SK-N-SH (cell line): Measurements from ENCODE around the gene SMG1. TPM values are rescaled to one million over a fixed set of nuclear protein-coding genes. Genes with fewer than 3 reads are reported as not detected.
"Not testable (repeated sequence)": the region's sequence is repeated elsewhere in the genome, so short reads cannot be mapped to it uniquely, and the experiment has no call there.

Experiments used
- CTCF ChIA-PET: fragments of 300-600, 350-600 bp; formaldehyde crosslinking; extraction: SDS; loops from one replicate; lab custom pipeline; 2021; lab: Yijun Ruan, JAX
- POLR2A ChIA-PET: fragments of 350-600 bp; sonication (Branson Sonifier 250); formaldehyde crosslinking; extraction: SDS; loops from one replicate; lab custom pipeline; 2020; ENCODE audit warnings: antibody characterized with exemption, inconsistent platforms; lab: Yijun Ruan, JAX
- DNase-seq: peaks from one replicate; pipeline ENCODE4 v3.0.0; 2012
- H2AFZ ChIP-seq: fragments of 200-600 bp; sonication (generic); 2 replicates; pipeline ENCODE4 v1.8.1; 2016; ENCODE audit warnings: antibody characterized with exemption, mild to moderate bottlenecking, low read depth
- H3F3A ChIP-seq: fragments of 200-600 bp; sonication (generic); replicated peaks from 2 replicates; pipeline ENCODE3; 2016; ENCODE audit warnings: antibody characterized with exemption, mild to moderate bottlenecking; ENCODE audit not compliant: insufficient read depth
- H3K27ac ChIP-seq, 2 experiments: fragments of 200-500 bp in 1 of 2; fragments of 200-600 bp in 1 of 2; sonication (Bioruptor generic) in 1 of 2; sonication (generic), shearing (Covaris generic) in 1 of 2; 2 replicates each; pipeline versions ENCODE4 v1.5.1 to v1.6.1; 2014 to 2016; ENCODE audit warnings: low read depth in 2 of 2, inconsistent platforms in 1 of 2, low read length in 1 of 2, mild to moderate bottlenecking in 1 of 2, mixed read lengths in 1 of 2
- H3K27me3 ChIP-seq: fragments of 200-600 bp; sonication (generic), shearing (Covaris generic); 2 replicates; pipeline ENCODE4 v1.6.1; 2016; ENCODE audit warnings: mixed run types; ENCODE audit not compliant: insufficient read depth
- H3K36me3 ChIP-seq, 2 experiments: fragments of 200-500 bp in 1 of 2; fragments of 200-600 bp in 1 of 2; sonication (Bioruptor generic) in 1 of 2; sonication (generic) in 1 of 2; replicated peaks in 1 of 2; 2 replicates each; pipeline versions ENCODE3 to v1.5.1; 2014 to 2016; ENCODE audit warnings: low read length in 1 of 2, mild to moderate bottlenecking in 1 of 2; ENCODE audit not compliant: insufficient read depth in 2 of 2, control insufficient read depth in 1 of 2
- H3K4me1 ChIP-seq, 2 experiments: fragments of 200-500 bp in 1 of 2; fragments of 200-600 bp in 1 of 2; sonication (Bioruptor generic) in 1 of 2; sonication (generic), shearing (Covaris generic) in 1 of 2; 2 replicates each; pipeline versions ENCODE4 v1.5.1 to v1.6.1; 2014 to 2016; ENCODE audit warnings: low read depth in 1 of 2, low read length in 1 of 2, mixed run types in 1 of 2; ENCODE audit not compliant: insufficient read depth in 2 of 2, control insufficient read depth in 1 of 2
- H3K4me2 ChIP-seq: fragments of 200-600 bp; sonication (generic), shearing (Covaris generic); 2 replicates; pipeline ENCODE4 v1.6.1; 2017; ENCODE audit warnings: mixed run types
- H3K4me3 ChIP-seq, 2 experiments: fragments of 200-500 bp in 1 of 2; fragments of 200-600 bp in 1 of 2; sonication (Bioruptor generic) in 1 of 2; sonication (generic), shearing (Covaris generic) in 1 of 2; 2 replicates each; pipeline versions ENCODE4 v1.5.1 to v1.8.1; 2014 to 2016; ENCODE audit warnings: low read depth in 2 of 2, inconsistent platforms in 1 of 2, low read length in 1 of 2, mild to moderate bottlenecking in 1 of 2, mixed read lengths in 1 of 2, moderate library complexity in 1 of 2
- H3K79me2 ChIP-seq: fragments of 200-600 bp; sonication (generic); 2 replicates; pipeline ENCODE4 v1.8.1; 2017; ENCODE audit warnings: mild to moderate bottlenecking; ENCODE audit not compliant: insufficient read depth
- H3K9ac ChIP-seq: fragments of 200-600 bp; sonication (generic); 2 replicates; pipeline ENCODE4 v1.6.1; 2017; ENCODE audit warnings: mixed run types
- H3K9me2 ChIP-seq: fragments of 200-600 bp; sonication (generic); 2 replicates; pipeline ENCODE4 v1.6.1; 2017; ENCODE audit warnings: mixed run types
- H3K9me3 ChIP-seq: fragments of 200-600 bp; sonication (generic); 2 replicates; pipeline ENCODE4 v1.6.1; 2017; ENCODE audit warnings: mixed run types, mild to moderate bottlenecking, moderate library complexity
- H4K20me1 ChIP-seq: fragments of 200-600 bp; sonication (generic); 2 replicates; pipeline ENCODE4 v1.6.1; 2017; ENCODE audit warnings: mild to moderate bottlenecking, mixed run types; ENCODE audit not compliant: insufficient read depth
- WGBS: methylation state at CpG from one replicate; pipeline ENCODE4 v1.1.6; 2017; ENCODE audit warnings: low lambda C conversion rate; 5-methylcytosine and 5-hydroxymethylcytosine counted together
- polyA plus RNA-seq, 3 experiments: library from polyadenylated mRNA; depleted of rRNA; stranded (reverse); fragments of >200 nt; gene quantifications; 2 replicates each; pipeline ENCODE4 v1.2.3, GENCODE V29; 2012

The SMG1 gene
- polyA plus RNA-seq, 1 of the 3 experiments (the other 2 are of a cell fraction), result 11.2 TPM

DNA sequence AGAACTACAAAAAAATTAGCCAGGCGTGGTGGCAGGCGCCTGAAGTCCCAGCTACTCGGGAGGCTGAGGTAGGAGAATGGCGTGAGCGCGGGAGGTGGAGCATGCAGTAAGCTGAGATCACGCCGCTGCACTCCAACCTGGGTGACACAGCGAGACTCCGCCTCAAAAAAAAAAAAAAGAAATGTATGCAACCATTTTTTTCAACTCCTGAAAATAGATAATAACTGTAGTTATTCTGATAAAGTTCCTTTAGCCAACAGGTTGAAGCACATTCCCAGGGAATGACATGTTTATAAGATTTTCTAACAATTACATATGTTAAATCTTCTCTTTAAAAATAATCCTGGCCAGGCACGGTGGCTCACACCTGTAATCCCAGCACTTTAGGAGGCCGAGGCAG is 17.5 kb downstream of the SMG1 start:
- 93% methylated on average over 12 of the region's 12 CpGs for WGBS
- H3K36me3 ChIP-seq, H3K9me3 ChIP-seq, H2AFZ ChIP-seq, H3K4me3 ChIP-seq, H3F3A ChIP-seq, H3K4me1 ChIP-seq, H3K27ac ChIP-seq, H3K9ac ChIP-seq, H3K4me2 ChIP-seq, DNase-seq, H3K27me3 ChIP-seq, CTCF ChIA-PET, H3K9me2 ChIP-seq, POLR2A ChIA-PET: not testable (repeated sequence)
- H3K79me2 ChIP-seq, result peaks cover 99% of the 10 kb centered on the region
- peaks cover 81% of the 10 kb centered on the region for H4K20me1 ChIP-seq

DNA sequence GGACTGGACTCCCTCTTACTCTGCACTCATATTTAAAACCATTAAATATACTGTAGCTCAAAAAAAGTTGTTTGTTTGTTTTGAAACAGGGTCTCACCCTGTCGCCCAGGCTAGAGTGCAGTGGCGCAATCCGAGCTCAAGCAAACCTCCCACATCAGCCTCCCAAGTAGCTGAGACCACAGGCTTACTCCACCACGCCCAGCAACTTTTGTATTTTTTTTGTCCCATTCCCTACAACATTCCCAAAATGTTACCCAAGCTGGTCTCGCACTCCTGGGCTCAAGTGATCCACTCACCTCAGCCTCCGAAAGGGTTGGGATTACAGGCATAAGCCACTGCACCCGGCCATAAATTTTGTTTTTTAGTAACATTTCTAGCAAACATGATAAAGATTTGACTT is 23.4 kb downstream of the SMG1 start:
- CTCF ChIA-PET, H3K36me3 ChIP-seq, H3K4me2 ChIP-seq, POLR2A ChIA-PET, H3K4me3 ChIP-seq, H3K9me2 ChIP-seq, H3F3A ChIP-seq, H3K27ac ChIP-seq, H3K9ac ChIP-seq, H2AFZ ChIP-seq, H3K9me3 ChIP-seq, H3K27me3 ChIP-seq, DNase-seq: not testable (repeated sequence)
- H3K79me2 ChIP-seq, result peaks cover 99% of the 10 kb centered on the region
- peaks cover 0 to 15% of the 10 kb centered on the region in 2 experiments; a peak in 1 of 4 replicates for H3K4me1 ChIP-seq
- 96% methylated on average over 7 of the region's 7 CpGs for WGBS
- H4K20me1 ChIP-seq, result peaks cover 78% of the 10 kb centered on the region

DNA sequence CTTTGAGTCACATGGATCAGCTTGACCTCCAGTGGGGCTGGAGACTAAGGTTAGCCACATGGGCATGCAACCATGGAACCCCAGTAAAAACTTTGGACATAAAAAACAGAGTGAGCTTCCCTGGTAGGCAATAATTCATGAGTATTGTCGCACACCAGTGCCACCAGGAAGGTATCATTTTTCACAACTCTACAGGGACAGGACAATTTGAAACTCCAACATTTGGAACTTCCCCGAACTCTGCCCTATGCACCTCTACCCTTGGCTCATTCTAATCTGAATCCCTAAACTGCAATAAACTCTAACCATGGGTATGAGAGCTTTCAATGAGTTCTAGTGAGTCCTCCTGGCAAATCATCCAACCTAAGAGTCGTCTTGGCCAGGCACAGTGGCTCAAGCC is 24.2 kb downstream of the SMG1 start:
- H3K27ac ChIP-seq, H3K36me3 ChIP-seq, H3K4me3 ChIP-seq, POLR2A ChIA-PET, H2AFZ ChIP-seq, CTCF ChIA-PET, H3F3A ChIP-seq, DNase-seq, H3K9me3 ChIP-seq, H3K27me3 ChIP-seq, H3K9ac ChIP-seq, H3K9me2 ChIP-seq, H3K4me2 ChIP-seq: not testable (repeated sequence)
- peaks cover 99% of the 10 kb centered on the region for H3K79me2 ChIP-seq
- H4K20me1 ChIP-seq, result peaks cover 75% of the 10 kb centered on the region
- peaks cover 0 to 15% of the 10 kb centered on the region in 2 experiments; a peak in 1 of 4 replicates for H3K4me1 ChIP-seq
- WGBS, result 90% methylated on average over 3 of the region's 3 CpGs

DNA sequence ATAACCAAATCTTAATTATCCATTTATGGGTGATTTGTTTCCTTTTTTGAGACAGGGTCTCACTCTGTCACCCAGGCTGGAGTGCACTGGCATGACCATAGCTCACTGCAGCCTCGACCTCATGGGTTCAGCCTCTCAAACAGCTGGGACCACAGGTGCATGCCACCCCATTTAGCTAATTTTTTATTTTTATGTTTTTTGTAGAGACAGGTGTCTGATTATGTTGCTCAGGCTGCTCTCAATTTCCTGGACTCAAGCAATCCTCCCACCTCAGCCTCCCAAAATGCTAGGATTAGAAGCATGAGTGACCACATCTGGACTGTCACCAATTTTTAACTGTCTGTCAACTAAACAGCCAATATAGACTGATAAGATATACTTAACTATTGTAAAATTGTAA is 25.0 kb downstream of the SMG1 start:
- POLR2A ChIA-PET, H3K9me3 ChIP-seq, H3F3A ChIP-seq: not testable (repeated sequence)

DNA sequence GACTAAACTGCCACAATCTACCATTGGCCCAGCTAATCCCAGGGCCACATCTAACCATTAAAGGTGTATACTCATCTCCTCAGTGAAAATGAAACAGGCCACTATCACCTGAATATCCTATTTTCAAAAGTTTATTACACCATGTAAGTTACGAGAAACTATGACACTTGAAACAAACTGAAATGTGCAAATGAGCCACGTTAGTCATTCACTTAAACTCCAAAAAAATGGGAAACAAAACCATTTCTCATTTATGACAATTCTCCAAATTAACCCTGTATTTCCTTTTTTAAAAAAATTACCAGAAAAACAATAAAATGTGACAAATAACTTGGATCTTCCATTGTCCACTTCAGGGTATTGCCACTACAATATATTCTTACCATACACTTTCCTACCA is 41.8 kb downstream of the SMG1 start:
- H3K79me2 ChIP-seq, H3K27ac ChIP-seq, H3K9me2 ChIP-seq, H3K4me1 ChIP-seq, H3F3A ChIP-seq, CTCF ChIA-PET, H3K4me2 ChIP-seq, DNase-seq, H3K9ac ChIP-seq, H4K20me1 ChIP-seq, H3K9me3 ChIP-seq, POLR2A ChIA-PET, H3K4me3 ChIP-seq, H3K27me3 ChIP-seq, H2AFZ ChIP-seq: not testable (repeated sequence)
- peaks cover 19 to 42% of the 10 kb centered on the region in 2 experiments for H3K36me3 ChIP-seq
- WGBS, result 95% methylated on average over 2 of the region's 2 CpGs

More for the DNA sequence above, 25.0 kb downstream of the SMG1 start:
- H3K27ac ChIP-seq, H2AFZ ChIP-seq, H3K9ac ChIP-seq, H3K9me2 ChIP-seq, H3K27me3 ChIP-seq, H3K4me3 ChIP-seq, DNase-seq, CTCF ChIA-PET, H3K4me2 ChIP-seq, H3K36me3 ChIP-seq: not testable (repeated sequence)
- H3K79me2 ChIP-seq, result peaks cover 98% of the 10 kb centered on the region
- peaks cover 0 to 15% of the 10 kb centered on the region in 2 experiments; a peak in 1 of 4 replicates for H3K4me1 ChIP-seq
- H4K20me1 ChIP-seq, result peaks cover 68% of the 10 kb centered on the region
- 92% methylated on average over 1 of the region's 1 CpG for WGBS
